Right forelimb (tissue), 1 donor: Measurements from ENCODE around the gene BUD23.

Source experiments
- DNase-seq: peaks from one replicate; pipeline ENCODE4 v3.0.0-alpha.2; 2018

BUD23 gene

DNA sequence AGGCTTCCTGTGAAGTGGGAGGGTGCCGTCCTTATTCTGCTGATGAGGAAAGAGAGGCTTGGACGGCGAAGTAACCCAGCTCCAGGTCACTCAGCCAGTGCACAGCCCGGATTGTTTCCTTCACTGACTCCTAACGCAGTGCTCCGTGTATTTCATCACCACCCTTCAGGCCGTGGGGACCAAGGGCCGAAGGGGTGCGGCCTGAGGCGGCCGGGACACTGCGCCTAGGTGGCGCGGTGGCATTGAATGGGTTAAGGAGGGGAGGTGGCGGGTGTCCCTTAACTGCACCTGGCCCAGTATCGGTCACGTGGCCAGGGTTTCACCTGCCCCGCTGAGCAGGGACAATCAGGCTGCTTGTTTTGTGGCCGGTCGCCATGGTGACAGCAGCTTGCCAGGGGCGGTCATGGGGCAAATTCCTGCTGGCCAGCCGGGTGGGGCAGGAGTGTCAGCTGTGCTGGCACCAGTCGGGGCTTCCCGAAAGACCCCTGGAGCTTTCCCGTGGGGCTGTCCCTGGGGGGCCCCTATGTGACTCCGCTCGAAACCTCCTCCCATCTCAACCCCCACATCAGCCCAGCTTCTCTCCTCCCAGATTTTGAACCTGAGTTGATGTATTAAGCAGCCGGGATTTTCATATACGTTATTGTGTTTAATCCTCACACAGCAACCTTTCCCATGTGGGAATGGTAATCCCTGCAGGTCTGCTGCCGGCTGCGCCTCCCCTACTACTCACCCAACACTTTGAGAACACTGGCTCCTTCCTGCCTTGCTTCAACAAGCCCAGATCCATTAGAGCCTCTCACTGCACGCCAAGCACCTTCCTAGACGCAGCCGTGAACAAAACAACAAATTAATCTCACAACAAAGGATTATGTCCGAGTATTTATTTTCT is 59.6 kb downstream of the BUD23 start:
- DNase-seq, result no peak

DNA sequence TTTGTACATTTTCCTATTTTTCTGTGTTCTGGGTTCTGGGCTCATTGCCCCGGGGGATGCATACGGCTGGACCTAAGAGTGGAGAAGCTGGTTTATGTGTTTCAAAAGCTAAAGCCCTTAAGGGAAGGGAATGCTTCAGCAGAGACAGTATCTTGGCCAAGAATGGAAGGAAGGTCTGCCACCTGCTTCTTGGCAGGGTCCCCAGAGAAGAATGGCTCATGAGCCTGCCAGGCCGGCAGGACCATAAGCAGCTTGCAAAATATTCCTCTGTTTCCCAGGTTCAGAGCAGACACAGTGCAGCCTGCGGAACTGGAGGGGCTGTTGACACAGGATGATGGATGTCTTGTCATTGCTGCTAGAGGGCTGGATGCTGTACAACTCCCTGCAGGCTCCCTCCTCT is 63.0 kb downstream of the BUD23 start:
- DNase-seq, result no peak
